GM21717 (cell line): Measurements from ENCODE around the gene FUT6.
"Not testable (repeated sequence)": the region's sequence is repeated elsewhere in the genome, so short reads cannot be mapped to it uniquely, and the experiment has no call there.

Experiments
- ATAC-seq: cut with Tn5 transposase; IDR thresholded peaks from one replicate; pipeline ENCODE4 v1.9.1; 2021; ENCODE audit warnings: mild to moderate bottlenecking, moderate library complexity; ENCODE audit not compliant: unreplicated experiment

FUT6 gene

GRCh38 chr19:5857203-5858081 lies 17.9 kb upstream of the FUT6 start:
- no peak for ATAC-seq

GRCh38 chr19:5855151-5855550 lies 15.6 kb upstream of the FUT6 start:
- not testable (repeated sequence) for ATAC-seq

DNA sequence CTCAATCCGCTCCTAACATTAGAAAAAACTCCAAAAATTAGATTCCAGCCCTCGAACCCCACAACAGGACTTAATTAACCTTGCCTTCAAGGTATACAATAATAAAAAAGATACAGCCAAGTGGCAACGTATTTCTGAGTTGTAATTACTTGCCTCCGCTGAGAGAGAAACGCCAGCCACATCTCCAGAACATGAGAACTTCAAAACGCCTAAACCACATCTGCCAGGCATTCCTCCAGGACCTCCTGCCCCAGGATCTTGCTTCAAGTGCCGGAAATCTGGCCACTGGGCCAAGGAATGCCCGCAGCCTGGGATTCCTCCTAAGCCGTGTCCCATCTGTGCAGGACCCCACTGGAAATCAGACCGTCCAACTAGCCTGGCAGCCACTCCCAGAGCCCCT lies 14.6 kb upstream of the FUT6 start:
- not testable (repeated sequence) for ATAC-seq

- ATAC-seq: no peak
Observed at GRCh38 chr19:5851302-5851701, 11.8 kb upstream of the FUT6 start, which contains the start of gene FUT3. Gene FUT3 (minus strand): TSS chr19:5851449.

DNA sequence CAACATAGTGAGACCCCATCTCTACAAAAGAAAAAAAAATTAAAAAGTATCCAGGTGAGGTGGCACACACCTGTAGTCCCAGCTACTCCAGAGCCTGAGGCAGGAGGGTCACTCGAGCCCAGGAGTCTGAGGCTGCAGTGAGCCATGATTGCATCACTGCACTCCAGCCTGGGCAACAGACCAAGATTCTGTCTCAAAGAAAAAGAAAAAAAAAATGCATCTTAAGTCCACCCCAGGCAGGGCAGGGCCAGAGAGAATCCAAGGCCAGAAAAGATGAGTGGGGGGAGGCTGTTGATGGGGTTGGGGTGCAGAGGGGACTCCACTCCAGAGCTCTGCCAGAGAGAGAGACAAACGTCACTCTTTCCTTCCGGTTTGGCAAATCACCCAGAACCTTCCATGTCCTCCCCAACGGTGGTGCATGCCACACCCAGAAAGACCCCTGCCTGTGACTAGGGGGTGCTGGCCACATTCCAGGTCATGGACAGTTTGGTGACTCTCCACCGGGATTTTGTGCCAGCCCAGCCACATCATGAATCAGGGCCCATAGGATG lies 11.3 kb upstream of the FUT6 start:
- no peak for ATAC-seq

DNA sequence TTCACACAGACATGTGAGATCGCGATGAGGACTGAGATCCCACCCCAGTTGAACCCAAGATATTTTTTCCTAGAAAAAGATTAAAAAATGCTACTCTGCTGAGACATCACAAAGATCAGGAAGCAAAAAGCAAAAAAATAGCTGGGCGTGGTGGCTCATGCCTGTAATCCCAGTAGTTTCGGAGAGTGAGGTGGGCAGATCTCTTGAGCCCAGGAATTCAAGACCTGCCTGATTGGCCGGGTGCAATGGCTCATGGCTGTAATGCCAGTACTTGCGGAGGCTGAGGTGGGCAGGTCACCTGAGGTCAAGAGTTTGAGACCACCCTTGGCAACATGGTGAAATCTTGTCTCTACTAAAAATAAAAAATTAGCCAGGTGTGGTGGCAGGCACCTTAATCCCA lies 10.7 kb upstream of the FUT6 start:
- no peak for ATAC-seq

DNA sequence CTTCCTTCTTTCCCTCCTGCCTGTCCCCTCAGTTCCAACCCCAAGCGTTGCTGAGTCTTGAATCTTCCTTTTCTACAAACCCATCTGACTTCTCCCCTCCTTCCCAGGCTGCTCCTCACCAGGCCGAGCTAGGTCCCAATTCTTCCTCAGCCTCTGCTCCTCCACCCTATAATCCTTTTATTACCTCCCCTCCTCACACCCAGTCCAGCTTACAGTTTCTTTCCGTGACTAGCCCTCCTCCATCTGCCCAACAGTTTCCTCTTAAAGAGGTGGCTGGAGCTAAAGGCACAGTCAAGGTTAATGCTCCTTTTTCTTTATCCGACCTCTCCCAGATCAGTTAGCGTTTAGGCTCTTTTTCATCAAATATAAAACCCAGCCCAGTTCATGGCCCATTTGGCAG lies 9.1 kb upstream of the FUT6 start:
- ATAC-seq: not testable (repeated sequence)

DNA sequence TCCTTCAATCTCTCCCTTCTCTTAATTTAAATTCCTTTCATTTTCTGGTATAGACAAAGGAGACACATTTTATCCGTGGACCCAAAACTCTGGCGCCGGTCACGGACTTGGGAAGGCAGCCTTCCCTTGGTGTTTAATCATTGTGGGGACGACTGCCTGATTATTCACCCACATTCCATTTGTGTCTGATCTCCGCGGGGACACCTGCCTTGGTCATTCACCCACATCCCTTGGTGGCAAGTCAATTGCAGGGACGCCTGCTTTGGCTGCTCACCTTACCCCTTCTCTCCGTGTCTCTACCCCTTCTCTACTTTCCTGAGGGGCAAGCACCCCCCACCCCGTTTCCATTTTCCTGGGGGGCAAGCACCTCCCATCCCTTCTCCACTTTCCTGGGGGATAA lies 8.3 kb upstream of the FUT6 start:
- ATAC-seq: not testable (repeated sequence)

DNA sequence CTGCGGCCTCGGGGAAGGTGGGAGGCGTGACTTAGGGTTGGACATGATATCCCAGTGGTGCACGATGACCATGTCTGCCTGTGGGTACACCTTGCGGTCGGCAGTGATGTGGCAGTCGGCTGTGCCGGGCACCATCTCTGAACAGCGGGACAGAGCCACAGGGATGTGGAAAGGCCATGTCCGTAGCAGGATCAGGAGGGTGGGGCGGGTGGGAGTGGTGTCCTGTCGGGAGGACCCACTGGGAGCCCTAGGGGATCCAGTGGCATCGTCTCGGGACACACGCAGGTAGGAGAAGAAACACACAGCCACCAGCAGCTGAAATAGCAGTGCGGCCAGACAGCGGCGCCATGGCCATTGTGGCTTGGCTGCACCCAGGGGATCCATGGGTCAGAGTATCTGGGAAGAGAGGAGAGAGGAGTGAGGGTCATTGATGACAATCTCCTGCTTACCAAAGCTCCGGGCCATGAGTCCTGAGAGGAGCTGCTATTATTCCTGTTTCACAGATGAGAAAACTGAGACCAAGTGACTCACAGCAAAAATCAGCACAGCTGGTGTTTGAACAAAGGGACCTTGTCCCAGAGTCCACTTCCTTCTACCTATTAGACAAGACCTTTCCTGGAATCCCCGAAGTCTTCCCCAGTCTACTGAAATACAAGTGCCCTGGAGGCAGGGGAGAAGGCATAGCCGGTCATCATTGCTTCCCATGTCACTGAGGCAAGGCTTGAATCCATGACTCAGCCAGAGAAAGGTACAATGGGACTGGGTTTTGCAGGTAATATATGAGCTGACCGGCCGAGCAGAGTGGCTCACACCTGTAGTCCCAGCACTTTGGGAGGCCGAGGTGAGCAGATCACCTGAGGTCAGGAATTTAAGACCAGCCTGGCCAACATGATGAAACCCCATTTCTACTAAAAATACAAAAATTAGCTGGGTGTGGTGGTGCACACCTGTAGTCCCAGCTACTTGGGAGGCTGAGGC lies 5.2 kb upstream of the FUT6 start:
- ATAC-seq: no peak

GRCh38 chr19:5843295-5843927 lies 3.9 kb upstream of the FUT6 start:
- ATAC-seq: no peak

DNA sequence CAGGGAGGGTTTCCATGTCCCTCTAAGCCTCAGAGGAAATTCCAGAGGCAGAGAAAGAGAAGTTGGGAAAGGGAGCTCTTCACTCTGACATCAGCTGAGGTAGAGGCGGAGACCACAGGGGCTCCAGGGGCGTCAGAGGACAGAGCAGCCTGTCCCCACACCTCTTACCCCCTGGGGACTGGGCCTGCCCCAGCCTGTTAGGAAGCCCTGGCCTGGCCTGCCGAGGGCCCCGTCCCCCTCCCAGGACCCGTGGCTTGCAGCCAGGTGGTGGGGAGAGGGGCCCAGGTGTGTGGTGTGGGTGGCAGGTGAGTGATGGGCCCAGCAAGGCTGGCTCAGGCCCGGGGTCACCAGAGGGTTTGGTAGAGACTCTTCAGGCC lies 2.2 kb upstream of the FUT6 start:
- ATAC-seq: not testable (repeated sequence)

GRCh38 chr19:5838353-5839064 lies 993 bp downstream of the FUT6 start:
- ATAC-seq: no peak

DNA sequence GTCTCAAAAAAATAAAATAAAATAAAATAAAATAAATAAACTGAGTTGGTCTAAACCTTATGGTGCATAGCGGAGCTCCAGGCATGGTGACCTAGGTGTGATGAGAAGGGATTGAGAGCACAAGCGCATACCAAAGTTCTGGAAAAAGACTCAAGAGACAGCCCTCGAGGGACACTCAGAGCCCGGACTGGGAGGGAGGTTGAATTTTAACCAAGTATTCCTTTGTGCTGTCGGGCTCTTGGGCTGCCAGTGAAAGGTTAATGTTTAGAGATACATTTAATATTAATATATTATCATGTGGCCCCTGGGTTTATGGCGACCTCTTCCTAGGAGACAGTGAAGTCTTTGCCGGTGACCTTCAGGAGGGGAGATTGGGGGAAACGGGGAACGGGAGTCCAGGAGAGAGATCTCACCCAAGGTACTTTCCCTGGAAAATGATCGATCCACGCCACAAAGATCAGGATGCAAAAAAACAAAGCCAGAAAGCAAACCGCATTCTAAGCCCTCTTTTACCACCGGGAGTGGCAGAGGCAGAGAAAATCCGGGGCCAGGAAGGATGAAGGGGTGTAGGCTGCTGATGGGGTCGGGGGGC lies 1.6 kb downstream of the FUT6 start:
- ATAC-seq: no peak

- ATAC-seq: no peak
Observed at GRCh38 chr19:5832527-5833216, 6.8 kb downstream of the FUT6 start.

DNA sequence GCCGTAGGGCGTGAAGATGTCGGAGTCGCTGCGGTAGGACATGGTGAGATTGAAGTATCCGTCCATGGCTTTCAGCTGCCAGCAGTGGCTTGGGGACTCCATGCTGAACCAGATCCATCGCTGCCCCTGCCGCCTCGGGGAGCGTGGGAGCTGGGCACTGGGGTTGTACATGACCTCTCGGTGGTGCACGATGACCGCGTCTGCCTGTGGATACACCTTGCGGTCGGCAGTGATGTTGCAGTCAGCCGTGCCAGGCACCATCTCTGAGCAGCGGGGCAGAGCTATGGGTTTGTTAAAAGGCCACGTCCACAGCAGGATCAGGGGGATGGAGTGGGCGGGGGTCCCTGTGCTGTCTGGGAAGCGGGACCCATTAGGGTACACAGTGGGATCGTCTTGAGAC lies 7.4 kb downstream of the FUT6 start:
- no peak for ATAC-seq

- no peak for ATAC-seq
Observed at GRCh38 chr19:5831159-5831558, 8.3 kb downstream of the FUT6 start.

- no peak for ATAC-seq
Observed at GRCh38 chr19:5829567-5830310, 9.8 kb downstream of the FUT6 start.
